MCF 10A (cell line): ENCODE results near the gene ARID5B. TPM values are rescaled to one million over a fixed set of nuclear protein-coding genes. Genes with fewer than 3 reads are reported as not detected.

ENCODE experiments used
- BruUV-seq: library from RNA; stranded (reverse); fragments of 400-500 nt; replicated peaks from 2 replicates; lab custom pipeline; 2021; lab: Mats Ljungman, UMichigan
- CTCF ChIA-PET: fragments of 300-600 bp; sonication (Branson Sonifier 250); formaldehyde crosslinking; extraction: SDS; loops from one replicate; lab custom pipeline; 2021; ENCODE audit warnings: antibody characterized with exemption, inconsistent platforms; lab: Yijun Ruan, JAX
- POLR2A ChIA-PET: fragments of 300-600, 350-650 bp; sonication (Branson Sonifier 250); formaldehyde crosslinking; extraction: SDS; loops from one replicate; lab custom pipeline; 2020; ENCODE audit warnings: antibody characterized with exemption, inconsistent platforms; lab: Yijun Ruan, JAX
- DNase-seq: peaks from one replicate; pipeline ENCODE4 v3.0.0-alpha.2; 2018; ENCODE audit not compliant: unreplicated experiment
- H3K27ac Mint-ChIP-seq: one replicate; pipeline ENCODE4 v1.8.0; 2022; ENCODE audit warnings: mild to moderate bottlenecking, low read depth, mixed read lengths; ENCODE audit not compliant: unreplicated experiment
- H3K27me3 Mint-ChIP-seq: one replicate; pipeline ENCODE4 v1.8.0; 2022; ENCODE audit warnings: mixed read lengths; ENCODE audit not compliant: insufficient read depth, unreplicated experiment
- H3K36me3 Mint-ChIP-seq: one replicate; pipeline ENCODE4 v1.8.0; 2022; ENCODE audit warnings: mild to moderate bottlenecking, moderate library complexity, mixed read lengths; ENCODE audit not compliant: insufficient read depth, unreplicated experiment
- H3K4me1 Mint-ChIP-seq: one replicate; pipeline ENCODE4 v1.8.0; 2022; ENCODE audit warnings: mixed read lengths; ENCODE audit not compliant: insufficient read depth, unreplicated experiment
- H3K4me3 Mint-ChIP-seq: one replicate; pipeline ENCODE4 v1.8.0; 2022; ENCODE audit warnings: mild to moderate bottlenecking, moderate library complexity, mixed read lengths; ENCODE audit not compliant: unreplicated experiment
- H3K9me3 Mint-ChIP-seq: one replicate; pipeline ENCODE4 v1.8.0; 2022; ENCODE audit warnings: mixed read lengths; ENCODE audit not compliant: unreplicated experiment
- intact Hi-C: fragments of 100-400 bp; cut with micrococcal nuclease; formaldehyde crosslinking; loops from 2 replicates; pipeline ENCODE4 v1.14.1; 2022
- total RNA-seq: library from RNA; stranded (reverse); gene quantifications from 2 replicates; pipeline ENCODE4 v1.2.3, GENCODE V29; 2022
- TF ChIP-seq, protein P1 (sequence below): fragments of 200-600 bp; IDR thresholded peaks from one replicate; pipeline ENCODE4 v1.8.0; 2022; ENCODE audit warnings: antibody characterized with exemption, mild to moderate bottlenecking; ENCODE audit not compliant: unreplicated experiment

The ARID5B gene
- total RNA-seq, 1 experiment from 2014 or later, result 12.2 TPM

DNA sequence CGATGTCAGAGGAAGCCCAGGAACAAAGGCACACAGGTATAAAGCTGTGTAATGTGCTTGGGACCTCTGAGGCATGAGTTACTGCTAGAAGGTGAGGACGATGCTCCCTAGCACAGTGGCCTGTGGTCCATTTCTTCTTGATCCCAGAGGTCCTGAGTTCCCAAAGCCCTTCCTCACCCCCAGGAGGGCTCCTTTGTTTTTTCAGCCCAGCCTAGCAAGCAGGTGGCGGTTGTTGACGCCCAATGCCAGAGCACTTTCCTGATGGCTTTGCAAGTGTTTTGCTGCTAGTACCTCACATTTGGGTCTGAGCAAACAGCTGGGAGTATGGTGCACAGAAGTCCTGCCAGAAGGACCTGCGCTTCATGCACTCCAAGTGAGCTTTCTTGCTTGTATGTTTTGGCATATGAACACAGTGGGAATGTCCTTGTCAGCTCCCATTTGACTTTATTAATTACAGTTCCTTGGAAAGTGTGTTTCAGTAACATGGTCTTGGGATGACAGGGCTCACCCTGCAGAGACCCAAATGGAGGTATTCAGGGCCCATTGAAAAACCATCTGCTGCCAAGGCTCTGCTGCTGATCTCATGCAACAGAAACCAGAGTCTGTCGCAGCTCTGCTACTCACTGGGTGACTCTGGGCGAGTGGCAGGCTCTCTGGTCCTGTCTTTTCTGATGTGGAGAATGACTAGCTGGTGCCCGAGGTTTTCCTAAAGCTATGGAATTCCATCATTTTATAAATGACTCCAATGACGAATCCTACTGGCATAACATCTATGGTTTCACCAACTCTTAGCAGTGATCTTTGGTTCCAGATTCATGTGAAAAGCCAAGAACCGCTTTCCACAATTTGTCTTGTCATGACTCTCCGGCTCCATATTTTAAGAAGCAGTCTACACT, 134.9 kb downstream of the ARID5B start:
- no peak for DNase-seq
- Mint-ChIP-seq H3K27ac (peak overlapping the region; percentile 71), H3K4me1 (peaks cover 26% of the 10 kb centered on the region), H3K9me3 (no peaks in the 10 kb centered on the region), H3K36me3 (no peaks in the 10 kb centered on the region), H3K4me3 (no peak overlapping the region), H3K27me3 (no peaks in the 10 kb centered on the region)
- ChIA-PET CTCF (interaction anchor here (0.9 to 9.6 kb wide), 14 partner anchors 9 to 228 kb away, joined by 3 to 174 read pairs (median 3); partner anchors contain the start of gene ARID5B), POLR2A (interaction anchor here (0.7 to 5.0 kb wide), 11 partner anchors 10 to 872 kb away, joined by 3 to 82 read pairs (median 22); partner anchors contain the start of gene ARID5B)
- TF ChIP-seq, protein P1, sequence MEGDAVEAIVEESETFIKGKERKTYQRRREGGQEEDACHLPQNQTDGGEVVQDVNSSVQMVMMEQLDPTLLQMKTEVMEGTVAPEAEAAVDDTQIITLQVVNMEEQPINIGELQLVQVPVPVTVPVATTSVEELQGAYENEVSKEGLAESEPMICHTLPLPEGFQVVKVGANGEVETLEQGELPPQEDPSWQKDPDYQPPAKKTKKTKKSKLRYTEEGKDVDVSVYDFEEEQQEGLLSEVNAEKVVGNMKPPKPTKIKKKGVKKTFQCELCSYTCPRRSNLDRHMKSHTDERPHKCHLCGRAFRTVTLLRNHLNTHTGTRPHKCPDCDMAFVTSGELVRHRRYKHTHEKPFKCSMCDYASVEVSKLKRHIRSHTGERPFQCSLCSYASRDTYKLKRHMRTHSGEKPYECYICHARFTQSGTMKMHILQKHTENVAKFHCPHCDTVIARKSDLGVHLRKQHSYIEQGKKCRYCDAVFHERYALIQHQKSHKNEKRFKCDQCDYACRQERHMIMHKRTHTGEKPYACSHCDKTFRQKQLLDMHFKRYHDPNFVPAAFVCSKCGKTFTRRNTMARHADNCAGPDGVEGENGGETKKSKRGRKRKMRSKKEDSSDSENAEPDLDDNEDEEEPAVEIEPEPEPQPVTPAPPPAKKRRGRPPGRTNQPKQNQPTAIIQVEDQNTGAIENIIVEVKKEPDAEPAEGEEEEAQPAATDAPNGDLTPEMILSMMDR, result no peak
- no TSS peak for BruUV-seq
- intact Hi-C loops, result loop anchor here (5.0 to 10.0 kb wide), 2 partner anchors 94 to 282 kb away; no protein-coding TSS in a partner anchor

DNA sequence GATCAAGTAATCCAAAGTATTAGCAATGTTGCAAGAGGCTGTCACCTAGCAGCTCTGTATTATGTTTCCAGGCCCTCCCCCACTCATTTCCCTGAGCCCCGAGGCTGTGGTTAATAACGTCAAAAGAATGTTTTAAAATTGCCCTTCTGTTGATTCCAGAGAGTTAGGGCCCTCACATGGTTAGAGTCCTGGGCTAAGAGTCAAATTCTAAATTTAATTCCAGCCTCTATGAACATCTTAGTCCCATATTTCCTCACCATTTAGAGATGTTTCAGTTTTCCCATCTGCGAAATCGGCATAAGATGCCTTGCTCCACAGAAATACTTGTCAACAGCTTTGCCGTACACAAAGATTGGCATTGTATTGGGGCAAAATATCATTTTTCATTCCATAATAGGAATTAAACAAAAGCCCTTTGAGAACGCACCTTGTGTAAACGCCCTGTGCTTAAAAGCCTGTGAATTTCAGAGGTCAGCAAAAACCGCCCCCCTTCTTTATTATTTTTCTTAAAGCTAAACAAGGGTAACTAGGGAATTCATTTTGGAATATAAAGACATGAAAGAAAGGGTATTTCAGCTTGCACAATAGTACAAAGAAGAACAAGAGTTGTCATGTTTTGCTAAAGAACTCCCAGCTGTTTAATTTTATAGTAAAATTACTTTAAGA, 135.8 kb downstream of the ARID5B start:
- Mint-ChIP-seq H3K4me3 (no peak overlapping the region), H3K9me3 (no peaks in the 10 kb centered on the region), H3K36me3 (no peaks in the 10 kb centered on the region), H3K27me3 (no peaks in the 10 kb centered on the region), H3K27ac (peak overlapping the region; percentile 71), H3K4me1 (peaks cover 32% of the 10 kb centered on the region)
- CTCF ChIA-PET, result interaction anchor here (0.7 to 9.6 kb wide), 25 partner anchors 10 to 897 kb away, joined by 3 to 174 read pairs (median 4); partner anchors contain the start of gene ARID5B
- BruUV-seq, result no TSS peak
- intact Hi-C loops, result loop anchor here (5.0 to 10.0 kb wide), 2 partner anchors 95 to 282 kb away; no protein-coding TSS in a partner anchor
- POLR2A ChIA-PET, result interaction anchor here (0.7 to 5.0 kb wide), 19 partner anchors 10 to 210 kb away, joined by 3 to 82 read pairs (median 7); partner anchors contain the start of gene ARID5B
- TF ChIP-seq, protein P1, result no peak
- DNase-seq, result peak; percentile 72

DNA sequence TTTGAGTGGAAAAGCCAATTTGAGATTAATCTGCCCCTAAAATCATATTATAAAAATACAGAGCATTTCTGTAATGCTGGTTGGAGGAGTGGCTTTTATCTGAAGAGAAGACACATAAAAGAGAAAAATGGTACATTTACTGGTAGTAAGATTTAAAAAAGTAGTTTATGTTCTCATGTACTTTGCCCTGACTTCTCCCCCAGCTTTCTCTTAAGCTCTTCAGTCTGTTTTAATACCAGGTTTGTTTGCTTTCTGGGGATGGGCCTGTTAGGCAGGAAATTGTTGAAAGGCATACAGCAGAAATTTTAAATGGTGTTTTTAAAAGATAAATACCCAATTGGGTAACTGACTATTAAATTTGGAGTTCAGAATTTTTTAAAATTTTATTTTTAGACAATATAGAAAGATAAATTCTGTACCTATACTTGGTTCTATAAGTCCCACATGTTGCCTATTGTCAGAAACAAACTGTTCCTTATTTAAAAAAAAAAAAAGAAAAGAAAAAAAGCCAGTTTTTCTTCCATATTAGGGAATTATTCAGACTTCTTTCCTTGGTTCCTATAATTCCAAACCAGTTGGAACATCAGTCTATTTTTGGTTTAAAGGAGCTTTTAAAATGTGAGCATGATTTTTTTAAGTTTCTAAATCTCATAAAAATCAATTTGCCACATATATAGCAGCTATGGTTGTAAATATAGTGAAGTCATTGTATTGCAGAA, 136.6 kb downstream of the ARID5B start:
- BruUV-seq, result no TSS peak
- intact Hi-C loops, result loop anchor here (1.0 to 10.0 kb wide), 5 partner anchors 96 to 283 kb away; no protein-coding TSS in a partner anchor
- Mint-ChIP-seq H3K4me3 (no peak overlapping the region), H3K27me3 (no peaks in the 10 kb centered on the region), H3K9me3 (no peaks in the 10 kb centered on the region), H3K4me1 (peaks cover 34% of the 10 kb centered on the region), H3K27ac (peak overlapping the region; percentile 71), H3K36me3 (peaks cover 5% of the 10 kb centered on the region)
- ChIA-PET CTCF (interaction anchor here (0.5 to 9.6 kb wide), 38 partner anchors 9 to 1677 kb away, joined by 3 to 174 read pairs (median 4); partner anchors contain the start of gene ARID5B), POLR2A (interaction anchor here (0.6 to 5.0 kb wide), 24 partner anchors 11 to 296 kb away, joined by 3 to 82 read pairs (median 4); partner anchors contain the start of gene ARID5B)
- TF ChIP-seq, protein P1, result no peak
- no peak for DNase-seq
